Brain microvascular endothelial cell (primary cell): Measurements from ENCODE around the gene STK10.

Source experiments
- DNase-seq: peaks from one replicate; pipeline ENCODE4 v3.0.0-alpha.2; 2020
- H3K27ac ChIP-seq: fragments of 250-450 bp; sonication (Bioruptor Pico); 2 replicates; pipeline ENCODE4 v1.5.1; 2020; ENCODE audit warnings: mild to moderate bottlenecking, moderate library complexity
- H3K27me3 ChIP-seq: fragments of 250-450 bp; sonication (Bioruptor Pico); replicated peaks from 2 replicates; pipeline ENCODE4 v1.5.1; 2020; ENCODE audit warnings: mild to moderate bottlenecking
- H3K36me3 ChIP-seq: fragments of 250-450 bp; sonication (Bioruptor Pico); replicated peaks from 2 replicates; pipeline ENCODE4 v1.5.1; 2020; ENCODE audit warnings: mild to moderate bottlenecking
- H3K4me3 ChIP-seq: 2 replicates; pipeline ENCODE4 v1.5.1; 2011; ENCODE audit warnings: low read depth, mild to moderate bottlenecking, control low read depth, low read length, moderate library complexity
- CTCF ChIP-seq: IDR thresholded peaks from 2 replicates; pipeline ENCODE4 v1.5.1; 2011; ENCODE audit warnings: low read depth, mild to moderate bottlenecking, moderate library complexity, low read length, control low read depth, inconsistent platforms; ENCODE audit errors: missing control alignments
- in situ Hi-C: cut with HindIII; loops from 2 replicates; pipeline ENCODE4 v1.10.0; 2017; ENCODE audit warnings: low sequenced_read_pairs, low pct_ligation_motif_present

Gene STK10

GRCh38 chr5:172141949-172142319, 46.1 kb downstream of the STK10 start:
- TF ChIP-seq CTCF = no peak
- Histone ChIP-seq H3K4me3 (no peak overlapping the region), H3K36me3 (no peaks in the 10 kb centered on the region), H3K27ac (no peak overlapping the region), H3K27me3 (no peaks in the 10 kb centered on the region)
- in situ Hi-C loops = no loop called here
- no peak for DNase-seq

- H3K27me3 ChIP-seq = no peaks in the 10 kb centered on the region
Measured at GRCh38 chr5:172140866-172141265, 47.2 kb downstream of the STK10 start.

GRCh38 chr5:172140120-172140519, 47.9 kb downstream of the STK10 start:
- TF ChIP-seq CTCF = no peak
- in situ Hi-C loops = no loop called here
- no peak overlapping the region for H3K4me3 ChIP-seq
- H3K27me3 ChIP-seq = no peaks in the 10 kb centered on the region
- no peak overlapping the region for H3K27ac ChIP-seq
- H3K36me3 ChIP-seq = no peaks in the 10 kb centered on the region
- no peak for DNase-seq

More at GRCh38 chr5:172140866-172141265, 47.2 kb downstream of the STK10 start:
- no peak for DNase-seq
- TF ChIP-seq CTCF = no peak
- in situ Hi-C loops = no loop called here
- Histone ChIP-seq H3K27ac (no peak overlapping the region), H3K36me3 (no peaks in the 10 kb centered on the region), H3K4me3 (no peak overlapping the region)

GRCh38 chr5:172137046-172137445, 51.0 kb downstream of the STK10 start:
- TF ChIP-seq CTCF = no peak
- Histone ChIP-seq H3K36me3 (peaks cover 8% of the 10 kb centered on the region), H3K27me3 (no peaks in the 10 kb centered on the region), H3K27ac (no peak overlapping the region), H3K4me3 (no peak overlapping the region)
- in situ Hi-C loops = no loop called here
- no peak for DNase-seq

GRCh38 chr5:172133359-172134029, 54.5 kb downstream of the STK10 start:
- no peak for TF ChIP-seq CTCF
- Histone ChIP-seq H3K27me3 (no peaks in the 10 kb centered on the region), H3K36me3 (peaks cover 10% of the 10 kb centered on the region), H3K4me3 (no peak overlapping the region), H3K27ac (peak overlapping the region; percentile 54)
- DNase-seq = peak; percentile 77
- in situ Hi-C loops = no loop called here

GRCh38 chr5:172131690-172132089, 56.3 kb downstream of the STK10 start:
- in situ Hi-C loops = no loop called here
- no peaks in the 10 kb centered on the region for H3K27me3 ChIP-seq
- no peak for TF ChIP-seq CTCF
- no peak for DNase-seq
- H3K4me3 ChIP-seq = no peak overlapping the region
- H3K36me3 ChIP-seq = peaks cover 19% of the 10 kb centered on the region
- H3K27ac ChIP-seq = no peak overlapping the region
